Measurements from ENCODE around the gene UGT1A7. TPM values are rescaled to one million over a fixed set of nuclear protein-coding genes. Genes with fewer than 3 reads are reported as not detected.
"Not testable (repeated sequence)": the region's sequence is repeated elsewhere in the genome, so short reads cannot be mapped to it uniquely, and the experiment has no call there.

UGT1A7 gene
- total RNA-seq, 3 donors from 2014 or later: 0.10 TPM; not detected in 2

DNA sequence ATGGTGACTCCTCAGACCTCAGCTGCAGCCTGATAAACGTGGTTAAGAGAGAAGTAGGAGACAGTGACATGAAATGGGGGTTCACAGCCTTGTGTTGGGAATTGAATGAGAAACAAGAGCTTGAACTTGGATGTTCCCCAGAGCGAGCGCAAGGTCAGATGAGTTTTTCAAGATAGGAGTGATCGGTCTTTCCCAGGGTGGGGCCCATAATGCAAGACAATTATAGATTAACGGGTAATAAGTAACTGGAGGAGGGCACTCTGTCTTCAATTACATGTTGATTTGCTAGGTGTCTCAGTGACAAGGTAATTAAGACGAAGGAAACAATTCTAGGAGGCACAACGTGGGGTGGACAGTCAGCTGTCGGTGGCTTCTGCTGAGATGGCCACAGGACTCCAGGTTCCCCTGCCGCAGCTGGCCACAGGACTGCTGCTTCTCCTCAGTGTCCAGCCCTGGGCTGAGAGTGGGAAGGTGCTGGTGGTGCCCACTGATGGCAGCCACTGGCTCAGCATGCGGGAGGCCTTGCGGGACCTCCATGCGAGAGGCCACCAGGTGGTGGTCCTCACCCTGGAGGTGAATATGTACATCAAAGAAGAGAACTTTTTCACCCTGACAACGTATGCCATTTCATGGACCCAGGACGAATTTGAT is 31.0 kb downstream of the UGT1A7 start, which contains the start of gene UGT1A5:
UGT1A5 (plus strand) TSS at position 297 of the 651 bp plus-strand sequence; CDS start at position 382, 85 bp downstream.
- no peak for ATAC-seq
- Mint-ChIP-seq H3K4me1 (ENCODE audit: low read depth) (no peaks in the 10 kb centered on the region), H3K9me3 (no peaks in the 10 kb centered on the region), H3K36me3 (ENCODE audit: insufficient read depth) (no peaks in the 10 kb centered on the region), H3K4me3 (no peak within 1 kb of the TSS), H3K27me3 (ENCODE audit: low read depth) (peaks cover 21% of the 10 kb centered on the region)
- DNase-seq: no peak

GRCh38 chr2:233713262-233713615 is 31.5 kb downstream of the UGT1A7 start:
- peaks cover 24% of the 10 kb centered on the region for H3K27me3 Mint-ChIP-seq (ENCODE audit: low read depth)
- DNase-seq (no peak), ATAC-seq (no peak)
- H3K4me3 Mint-ChIP-seq: no peak overlapping the region
- H3K4me1 Mint-ChIP-seq (ENCODE audit: low read depth): no peaks in the 10 kb centered on the region
- no peaks in the 10 kb centered on the region for H3K9me3 Mint-ChIP-seq
- H3K36me3 Mint-ChIP-seq (ENCODE audit: insufficient read depth): no peaks in the 10 kb centered on the region

GRCh38 chr2:233714121-233714520 is 32.4 kb downstream of the UGT1A7 start:
- ATAC-seq (no peak), DNase-seq (no peak)
- Mint-ChIP-seq H3K9me3 (no peaks in the 10 kb centered on the region), H3K4me3 (no peak overlapping the region), H3K27me3 (ENCODE audit: low read depth) (peaks cover 30% of the 10 kb centered on the region), H3K4me1 (ENCODE audit: low read depth) (no peaks in the 10 kb centered on the region), H3K36me3 (ENCODE audit: insufficient read depth) (no peaks in the 10 kb centered on the region)

GRCh38 chr2:233718552-233718951 is 36.9 kb downstream of the UGT1A7 start, which contains the start of gene UGT1A4:
UGT1A4 (plus strand) TSS chr2:233718736; CDS start chr2:233718821, 85 bp downstream.
- H3K4me1 Mint-ChIP-seq (ENCODE audit: low read depth): no peaks in the 10 kb centered on the region
- DNase-seq (no peak), ATAC-seq (no peak)
- H3K4me3 Mint-ChIP-seq: no peak within 1 kb of the TSS
- H3K27me3 Mint-ChIP-seq (ENCODE audit: low read depth): peaks cover 34% of the 10 kb centered on the region
- no peaks in the 10 kb centered on the region for H3K9me3 Mint-ChIP-seq
- H3K36me3 Mint-ChIP-seq (ENCODE audit: insufficient read depth): no peaks in the 10 kb centered on the region

DNA sequence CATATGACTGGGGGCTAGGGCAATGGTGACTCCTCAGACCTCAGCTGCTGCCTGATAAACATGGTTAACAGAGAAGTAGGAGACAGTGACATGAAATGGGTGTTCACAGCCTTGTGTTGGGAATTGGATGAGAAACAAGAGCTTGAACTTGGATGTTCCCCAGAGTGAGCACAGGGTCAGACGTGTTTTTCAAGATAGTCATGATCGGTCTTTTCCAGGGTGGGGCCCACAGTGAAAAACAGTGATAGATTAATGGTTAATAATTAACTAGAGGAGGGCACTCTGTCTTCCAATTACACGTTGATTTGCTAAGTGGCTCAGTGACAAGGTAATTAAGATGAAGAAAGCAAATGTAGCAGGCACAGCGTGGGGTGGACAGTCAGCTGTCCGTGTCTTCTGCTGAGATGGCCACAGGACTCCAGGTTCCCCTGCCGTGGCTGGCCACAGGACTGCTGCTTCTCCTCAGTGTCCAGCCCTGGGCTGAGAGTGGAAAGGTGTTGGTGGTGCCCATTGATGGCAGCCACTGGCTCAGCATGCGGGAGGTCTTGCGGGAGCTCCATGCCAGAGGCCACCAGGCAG is 47.1 kb downstream of the UGT1A7 start, which contains the start of gene UGT1A3:
UGT1A3 (plus strand) TSS at position 320 of the 579 bp plus-strand sequence; CDS start at position 405, 85 bp downstream.
- ATAC-seq (no peak), DNase-seq (no peak)
- Mint-ChIP-seq H3K4me1 (ENCODE audit: low read depth) (no peaks in the 10 kb centered on the region), H3K36me3 (ENCODE audit: insufficient read depth) (no peaks in the 10 kb centered on the region), H3K9me3 (no peaks in the 10 kb centered on the region), H3K4me3 (no peak within 1 kb of the TSS), H3K27me3 (ENCODE audit: low read depth) (peaks cover 10% of the 10 kb centered on the region)

DNA sequence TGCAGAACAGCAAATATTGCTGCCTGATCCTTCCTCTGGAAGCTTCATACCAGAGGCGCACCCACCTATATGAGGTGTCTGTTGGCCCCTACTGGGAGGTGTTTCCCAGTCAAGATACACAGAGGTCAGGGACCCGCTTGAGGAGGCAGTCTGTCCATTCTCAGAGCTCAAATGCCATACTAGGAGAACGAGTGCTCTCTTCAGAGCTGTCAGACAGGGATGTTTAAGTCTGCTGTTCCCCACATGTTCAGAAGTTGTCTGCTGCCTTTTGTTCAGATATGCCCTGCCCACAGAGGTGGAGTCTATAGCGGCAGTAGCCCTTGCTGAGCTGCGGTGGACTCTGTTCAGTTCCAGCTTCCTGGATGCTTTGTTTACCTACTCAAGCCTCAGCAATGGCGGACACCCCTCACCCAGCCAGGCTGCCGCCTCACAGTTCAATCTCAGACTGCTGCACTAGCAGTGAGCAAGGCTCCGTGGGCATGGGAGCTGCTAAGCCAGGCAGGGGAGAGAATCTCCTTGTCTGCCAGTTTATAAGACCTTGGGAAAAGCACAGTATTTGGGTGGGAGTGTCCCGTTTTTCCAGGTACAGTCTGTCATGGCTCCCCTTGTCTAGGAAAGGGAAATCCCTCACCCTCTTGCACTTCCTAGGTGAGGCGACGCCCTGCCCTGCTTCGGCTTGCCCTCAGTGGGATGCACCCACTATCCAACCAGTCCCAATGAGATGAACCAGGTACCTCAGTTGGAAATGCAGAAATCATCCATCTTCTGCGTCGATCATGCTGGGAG is 55.4 kb downstream of the UGT1A7 start:
- not testable (repeated sequence) for H3K4me3 Mint-ChIP-seq; H3K4me1 Mint-ChIP-seq (ENCODE audit: low read depth); H3K9me3 Mint-ChIP-seq; H3K36me3 Mint-ChIP-seq (ENCODE audit: insufficient read depth); DNase-seq; ATAC-seq
- peaks cover 38% of the 10 kb centered on the region for H3K27me3 Mint-ChIP-seq (ENCODE audit: low read depth)

GRCh38 chr2:233740870-233741269 is 59.2 kb downstream of the UGT1A7 start:
- DNase-seq (no peak), ATAC-seq (no peak)
- Mint-ChIP-seq H3K4me3 (no peak overlapping the region), H3K36me3 (ENCODE audit: insufficient read depth) (no peaks in the 10 kb centered on the region), H3K9me3 (no peaks in the 10 kb centered on the region), H3K4me1 (ENCODE audit: low read depth) (no peaks in the 10 kb centered on the region), H3K27me3 (ENCODE audit: low read depth) (peaks cover 30% of the 10 kb centered on the region)

DNA sequence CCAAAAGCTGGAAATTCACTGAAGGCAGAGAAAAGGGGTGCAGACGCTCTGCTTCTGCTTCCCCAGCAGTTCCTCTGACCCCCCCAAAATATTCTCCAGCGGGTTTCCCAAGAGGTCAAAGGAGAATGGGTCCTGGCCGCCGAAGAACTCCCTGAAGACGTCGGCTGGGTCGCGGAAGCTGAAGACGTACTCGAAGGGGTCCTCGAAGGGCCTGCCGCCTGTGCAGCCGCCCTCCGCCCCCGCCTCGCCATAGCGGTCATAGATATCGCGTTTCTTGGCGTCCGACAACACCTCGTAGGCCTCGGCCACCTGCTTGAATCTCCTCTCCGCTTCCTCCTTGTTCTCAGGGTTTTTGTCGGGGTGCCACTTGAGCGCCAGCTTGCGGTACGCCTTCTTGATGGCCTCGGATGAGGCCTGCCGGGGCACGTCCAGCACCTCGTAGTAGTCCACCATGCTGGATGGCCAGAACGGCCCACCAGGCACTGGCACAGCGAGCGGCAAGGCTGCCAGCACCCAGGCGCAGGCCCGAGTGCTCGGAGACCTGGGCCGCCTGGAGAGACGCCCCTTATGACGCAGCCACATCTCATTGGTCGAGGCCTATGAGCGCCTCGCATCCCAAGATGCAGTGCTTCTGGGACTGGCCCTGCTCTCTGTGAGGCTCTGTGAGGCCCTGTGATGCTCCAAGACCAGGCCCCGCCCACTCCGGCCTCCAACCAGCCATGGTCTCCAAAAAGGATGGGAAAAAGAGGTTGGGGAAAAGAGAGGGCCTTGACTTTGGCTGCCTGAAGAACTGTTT is 62.0 kb downstream of the UGT1A7 start:
- Mint-ChIP-seq H3K4me1 (ENCODE audit: low read depth) (no peaks in the 10 kb centered on the region), H3K27me3 (ENCODE audit: low read depth) (peaks cover 26% of the 10 kb centered on the region), H3K9me3 (no peaks in the 10 kb centered on the region), H3K36me3 (ENCODE audit: insufficient read depth) (no peaks in the 10 kb centered on the region), H3K4me3 (no peak overlapping the region)
- ATAC-seq (no peak), DNase-seq (no peak)

DNA sequence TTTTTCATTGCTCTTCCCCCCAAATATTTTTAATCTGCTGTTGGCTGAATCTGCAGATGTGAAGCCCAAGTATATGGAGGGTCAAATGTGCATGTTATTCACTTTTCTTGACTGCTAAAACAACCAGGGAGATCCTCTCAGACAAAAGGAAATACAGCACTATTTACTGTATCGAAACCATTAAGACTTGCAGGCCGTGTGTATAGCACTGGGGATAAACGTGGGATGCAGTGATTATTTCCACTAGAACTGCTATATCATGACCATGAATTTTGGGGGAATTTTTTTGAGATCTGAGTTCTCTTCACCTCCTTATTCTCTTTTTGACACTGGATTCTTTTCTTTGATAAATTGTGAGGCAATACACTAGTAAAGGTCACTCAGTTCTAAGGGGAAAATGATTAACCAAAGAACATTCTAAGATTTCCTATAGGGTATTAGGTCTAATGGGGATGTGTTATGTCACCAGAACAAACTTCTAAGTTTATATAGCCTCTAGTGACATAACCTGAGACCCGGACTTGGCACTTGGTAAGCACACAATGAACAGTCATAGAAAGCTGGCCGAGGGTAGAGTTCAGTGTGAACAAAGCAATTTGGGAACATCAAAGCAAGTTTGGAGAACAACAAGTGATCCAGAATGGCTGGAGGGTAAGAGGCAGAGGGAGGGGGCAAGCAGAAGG is 63.5 kb downstream of the UGT1A7 start:
- Mint-ChIP-seq H3K27me3 (ENCODE audit: low read depth) (peaks cover 26% of the 10 kb centered on the region), H3K36me3 (ENCODE audit: insufficient read depth) (no peaks in the 10 kb centered on the region), H3K4me1 (ENCODE audit: low read depth) (no peaks in the 10 kb centered on the region), H3K9me3 (peaks cover 6% of the 10 kb centered on the region), H3K4me3 (no peak overlapping the region)
- ATAC-seq: no peak
- DNase-seq: no peak

- ATAC-seq; H3K4me3 Mint-ChIP-seq; H3K36me3 Mint-ChIP-seq (ENCODE audit: insufficient read depth); H3K9me3 Mint-ChIP-seq; H3K4me1 Mint-ChIP-seq (ENCODE audit: low read depth); DNase-seq: not testable (repeated sequence)
- H3K27me3 Mint-ChIP-seq (ENCODE audit: low read depth): peaks cover 23% of the 10 kb centered on the region
Observed at GRCh38 chr2:233745838-233746237, 64.1 kb downstream of the UGT1A7 start.

- DNase-seq (no peak), ATAC-seq (no peak)
- peaks cover 17% of the 10 kb centered on the region for H3K27me3 Mint-ChIP-seq (ENCODE audit: low read depth)
- H3K36me3 Mint-ChIP-seq (ENCODE audit: insufficient read depth): no peaks in the 10 kb centered on the region
- H3K4me3 Mint-ChIP-seq: no peak overlapping the region
- H3K9me3 Mint-ChIP-seq: peaks cover 13% of the 10 kb centered on the region
- no peaks in the 10 kb centered on the region for H3K4me1 Mint-ChIP-seq (ENCODE audit: low read depth)
Observed at GRCh38 chr2:233746475-233747282, 65.0 kb downstream of the UGT1A7 start.

- Mint-ChIP-seq H3K4me3 (no peak overlapping the region), H3K36me3 (ENCODE audit: insufficient read depth) (no peaks in the 10 kb centered on the region), H3K9me3 (peaks cover 16% of the 10 kb centered on the region), H3K4me1 (ENCODE audit: low read depth) (no peaks in the 10 kb centered on the region), H3K27me3 (ENCODE audit: low read depth) (peaks cover 19% of the 10 kb centered on the region)
- ATAC-seq (no peak), DNase-seq (no peak)
Observed at GRCh38 chr2:233747283-233747544, 65.5 kb downstream of the UGT1A7 start.

- H3K4me3 Mint-ChIP-seq; ATAC-seq; H3K36me3 Mint-ChIP-seq (ENCODE audit: insufficient read depth); DNase-seq; H3K4me1 Mint-ChIP-seq (ENCODE audit: low read depth): not testable (repeated sequence)
- H3K27me3 Mint-ChIP-seq (ENCODE audit: low read depth): peaks cover 27% of the 10 kb centered on the region
- peaks cover 16% of the 10 kb centered on the region for H3K9me3 Mint-ChIP-seq
Observed at GRCh38 chr2:233750689-233751088, 69.0 kb downstream of the UGT1A7 start.

Measured in activated T-cell treated with anti-CD3 and anti-CD28 coated beads, Interleukin-2, amount 50 U/mL, for 4 hours (primary cell).